Left ventricle myocardium inferior (tissue), 1 donor: ENCODE results near the gene ATP8A1. TPM values are rescaled to one million over a fixed set of nuclear protein-coding genes. Genes with fewer than 3 reads are reported as not detected.

Experiments
- DNase-seq: peaks from one replicate; pipeline ENCODE4 v3.0.0-alpha.2; 2020
- H3K27ac ChIP-seq: fragments of 200-600 bp; replicated peaks from 2 replicates; pipeline ENCODE4 v1.8.0; 2021
- H3K27me3 ChIP-seq: fragments of 200-600 bp; 2 replicates; pipeline ENCODE4 v1.8.0; 2021; ENCODE audit warnings: low read depth
- H3K36me3 ChIP-seq: fragments of 200-600 bp; 2 replicates; pipeline ENCODE4 v1.8.0; 2021
- H3K4me1 ChIP-seq: fragments of 200-600 bp; 2 replicates; pipeline ENCODE4 v1.8.0; 2021
- H3K4me3 ChIP-seq: fragments of 200-600 bp; 2 replicates; pipeline ENCODE4 v1.8.0; 2021; ENCODE audit warnings: mild to moderate bottlenecking, moderate library complexity
- H3K9me3 ChIP-seq: fragments of 200-600 bp; replicated peaks from 2 replicates; pipeline ENCODE4 v1.8.0; 2021
- CTCF ChIP-seq: fragments of 200-600 bp; IDR thresholded peaks from 2 replicates; pipeline ENCODE4 v1.8.0; 2021; ENCODE audit warnings: antibody characterized with exemption, mild to moderate bottlenecking, borderline replicate concordance
- intact Hi-C: fragments of 100-400 bp; cut with micrococcal nuclease; formaldehyde crosslinking; loops from one replicate; pipeline ENCODE4 v1.11.0; 2022
- total RNA-seq: library from RNA; stranded (reverse); fragmentation: NEBNext Ultra II Directional; extraction: Animal tissue kit (Norgen Biotek cat#: 25700); gene quantifications from one replicate; pipeline ENCODE4 v1.2.1, GENCODE V29; 2021
- donor health status: DM: no; HTN: yes; CAD: no; lungs with severe emphysema.

ATP8A1 gene
- total RNA-seq, 1 donor from 2014 or later: 19.2 TPM

GRCh38 chr4:42683393-42683792 lies 26.5 kb upstream of the ATP8A1 start:
- Histone ChIP-seq H3K27ac (no peak overlapping the region), H3K4me1 (no peaks in the 10 kb centered on the region), H3K4me3 (no peak overlapping the region), H3K9me3 (no peaks in the 10 kb centered on the region), H3K36me3 (no peaks in the 10 kb centered on the region), H3K27me3 (no peaks in the 10 kb centered on the region)
- no peak for DNase-seq
- no peak for TF ChIP-seq CTCF
- intact Hi-C loops: no loop called here

GRCh38 chr4:42678512-42678911 lies 21.6 kb upstream of the ATP8A1 start:
- TF ChIP-seq CTCF: no peak
- Histone ChIP-seq H3K27ac (no peak overlapping the region), H3K4me3 (no peak overlapping the region), H3K9me3 (no peaks in the 10 kb centered on the region), H3K4me1 (peaks cover 1% of the 10 kb centered on the region), H3K36me3 (no peaks in the 10 kb centered on the region), H3K27me3 (no peaks in the 10 kb centered on the region)
- DNase-seq: no peak
- intact Hi-C loops: no loop called here

GRCh38 chr4:42676066-42676951 lies 19.4 kb upstream of the ATP8A1 start:
- intact Hi-C loops: no loop called here
- DNase-seq: no peak
- Histone ChIP-seq H3K27ac (no peak overlapping the region), H3K4me1 (peaks cover 13% of the 10 kb centered on the region), H3K27me3 (no peaks in the 10 kb centered on the region), H3K36me3 (no peaks in the 10 kb centered on the region), H3K4me3 (no peak overlapping the region), H3K9me3 (no peaks in the 10 kb centered on the region)
- TF ChIP-seq CTCF: no peak

GRCh38 chr4:42673082-42673425 lies 16.1 kb upstream of the ATP8A1 start:
- H3K36me3 ChIP-seq: no peaks in the 10 kb centered on the region
- TF ChIP-seq CTCF: no peak
- peak overlapping the region; percentile 67 for H3K27ac ChIP-seq
- no peaks in the 10 kb centered on the region for H3K9me3 ChIP-seq
- intact Hi-C loops: no loop called here
- H3K4me1 ChIP-seq: peaks cover 13% of the 10 kb centered on the region
- no peak overlapping the region for H3K4me3 ChIP-seq
- H3K27me3 ChIP-seq: no peaks in the 10 kb centered on the region
- DNase-seq: peak; percentile 28

- H3K27ac ChIP-seq: peak overlapping the region; percentile 67
- intact Hi-C loops: no loop called here
These were observed 15.6 kb upstream of the ATP8A1 start for GRCh38 chr4:42672359-42673081.

More at GRCh38 chr4:42672359-42673081, 15.6 kb upstream of the ATP8A1 start:
- no peaks in the 10 kb centered on the region for H3K9me3 ChIP-seq
- H3K36me3 ChIP-seq: no peaks in the 10 kb centered on the region
- peaks cover 13% of the 10 kb centered on the region for H3K4me1 ChIP-seq
- DNase-seq: no peak
- no peak overlapping the region for H3K4me3 ChIP-seq
- no peaks in the 10 kb centered on the region for H3K27me3 ChIP-seq
- no peak for TF ChIP-seq CTCF
